ENCODE measurements around the gene ARSA.
"Not testable (repeated sequence)": the region's sequence is repeated elsewhere in the genome, so short reads cannot be mapped to it uniquely, and the experiment has no call there.

Gene ARSA

GRCh38 chr22:50654664-50655063 lies 26.7 kb upstream of the ARSA start:
- not testable (repeated sequence) for DNase-seq (ENCODE audit: low spot score)

GRCh38 chr22:50653256-50653655 lies 25.3 kb upstream of the ARSA start:
- no peak for DNase-seq (ENCODE audit: low spot score)

GRCh38 chr22:50643821-50644101 lies 15.8 kb upstream of the ARSA start:
- DNase-seq (ENCODE audit: low spot score), result not testable (repeated sequence)

- DNase-seq (ENCODE audit: low spot score), result not testable (repeated sequence)
Observed at GRCh38 chr22:50643021-50643820, 15.3 kb upstream of the ARSA start.

GRCh38 chr22:50641696-50642607 lies 14.0 kb upstream of the ARSA start:
- DNase-seq (ENCODE audit: low spot score), result peak; percentile 11

- DNase-seq (ENCODE audit: low spot score), result no peak
Observed at GRCh38 chr22:50640857-50641647, 13.1 kb upstream of the ARSA start.

- DNase-seq (ENCODE audit: low spot score), result not testable (repeated sequence)
Observed at GRCh38 chr22:50640296-50640695, 12.3 kb upstream of the ARSA start.

GRCh38 chr22:50635591-50635990 lies 7.6 kb upstream of the ARSA start:
- DNase-seq (ENCODE audit: low spot score), result no peak

GRCh38 chr22:50633771-50634170 lies 5.8 kb upstream of the ARSA start:
- DNase-seq (ENCODE audit: low spot score), result no peak

- DNase-seq (ENCODE audit: low spot score), result no peak
Observed at GRCh38 chr22:50633086-50633485, 5.1 kb upstream of the ARSA start.

- DNase-seq (ENCODE audit: low spot score), result peak; percentile 42
Observed at GRCh38 chr22:50630376-50630775, 2.4 kb upstream of the ARSA start.

GRCh38 chr22:50628543-50629134 lies 687 bp upstream of the ARSA start:
- no peak for DNase-seq (ENCODE audit: low spot score)

GRCh38 chr22:50626850-50627641 lies 906 bp downstream of the ARSA start:
- DNase-seq (ENCODE audit: low spot score), result no peak

- no peak for DNase-seq (ENCODE audit: low spot score)
Observed at GRCh38 chr22:50626314-50626849, 1.6 kb downstream of the ARSA start.

GRCh38 chr22:50625568-50626313 lies 2.2 kb downstream of the ARSA start:
- DNase-seq (ENCODE audit: low spot score), result no peak

GRCh38 chr22:50625131-50625567 lies 2.8 kb downstream of the ARSA start:
- DNase-seq (ENCODE audit: low spot score), result no peak

- DNase-seq (ENCODE audit: low spot score), result no peak
Observed at GRCh38 chr22:50624347-50625130, 3.4 kb downstream of the ARSA start.

- DNase-seq (ENCODE audit: low spot score), result peak; percentile 62
Observed at GRCh38 chr22:50622723-50623327, 5.1 kb downstream of the ARSA start.
